Vagina (tissue), 2 donors: ENCODE results near the gene MECP2.

Experiments used
- CTCF ChIP-seq, 3 experiments: fragments of 450-650 bp in 2 of 3; fragments of 200-600 bp in 1 of 3; sonication (generic) in 1 of 3; IDR thresholded peaks; one replicate each; pipeline ENCODE4 v1.5.1; 2017 to 2019; ENCODE audit warnings: antibody characterized with exemption in 3 of 3, mild to moderate bottlenecking in 2 of 3, moderate library complexity in 2 of 3
- POLR2A ChIP-seq, 2 donors: fragments of 450-650 bp; IDR thresholded peaks; one replicate each; pipeline ENCODE4 v1.6.1; 2017; ENCODE audit warnings: antibody characterized with exemption in 2 of 2, mild to moderate bottlenecking in 2 of 2, moderate library complexity in 2 of 2

- TF ChIP-seq CTCF (IDR thresholded peaks at IDR 0.05) (no peak), POLR2A (IDR thresholded peaks at IDR 0.05) (no peak)
These were observed 18.2 kb upstream of the MECP2 start for GRCh38 chrX:154115750-154116149.
